Measurements from ENCODE around the gene APCDD1L.

DNA sequence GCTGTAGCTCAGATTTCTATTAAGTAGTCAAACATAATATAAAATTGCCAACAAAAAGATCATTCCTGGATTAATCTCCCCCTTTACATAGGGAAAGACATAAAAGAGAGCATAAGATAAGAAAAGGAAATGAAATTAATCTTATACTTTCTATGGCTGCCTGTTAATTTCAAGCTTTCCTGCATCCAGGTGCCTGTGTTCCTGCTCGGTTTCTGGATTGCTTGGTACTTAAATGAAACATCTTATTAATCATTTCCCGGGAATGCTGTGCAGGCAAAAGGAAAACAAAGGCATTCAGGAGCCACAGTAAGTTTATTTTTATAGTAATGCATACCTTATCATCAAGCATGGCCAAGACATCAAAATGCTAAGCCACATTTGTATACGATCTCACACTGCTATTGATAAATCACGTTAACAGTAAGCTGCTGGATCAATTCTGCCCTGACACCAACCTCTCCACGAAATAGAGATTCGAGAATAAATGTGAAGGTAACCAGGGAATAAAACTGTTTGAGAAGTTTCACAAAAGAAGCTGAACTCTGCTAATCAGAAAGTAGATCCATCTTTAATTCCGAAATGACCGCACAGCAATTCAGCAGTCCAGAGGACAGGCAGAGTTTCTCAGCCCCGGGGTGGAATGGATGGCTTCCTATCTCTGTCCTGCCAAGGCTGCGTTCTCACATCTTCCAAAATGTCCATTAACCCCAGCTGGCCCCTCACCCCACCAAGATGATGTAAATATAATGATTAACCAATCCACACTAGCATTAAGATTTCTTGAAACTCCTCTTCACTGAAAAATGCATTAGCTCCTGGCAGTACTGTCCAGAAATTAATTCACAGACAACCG lies 32.6 kb upstream of the APCDD1L start:
- TF ChIP-seq, protein P1, sequence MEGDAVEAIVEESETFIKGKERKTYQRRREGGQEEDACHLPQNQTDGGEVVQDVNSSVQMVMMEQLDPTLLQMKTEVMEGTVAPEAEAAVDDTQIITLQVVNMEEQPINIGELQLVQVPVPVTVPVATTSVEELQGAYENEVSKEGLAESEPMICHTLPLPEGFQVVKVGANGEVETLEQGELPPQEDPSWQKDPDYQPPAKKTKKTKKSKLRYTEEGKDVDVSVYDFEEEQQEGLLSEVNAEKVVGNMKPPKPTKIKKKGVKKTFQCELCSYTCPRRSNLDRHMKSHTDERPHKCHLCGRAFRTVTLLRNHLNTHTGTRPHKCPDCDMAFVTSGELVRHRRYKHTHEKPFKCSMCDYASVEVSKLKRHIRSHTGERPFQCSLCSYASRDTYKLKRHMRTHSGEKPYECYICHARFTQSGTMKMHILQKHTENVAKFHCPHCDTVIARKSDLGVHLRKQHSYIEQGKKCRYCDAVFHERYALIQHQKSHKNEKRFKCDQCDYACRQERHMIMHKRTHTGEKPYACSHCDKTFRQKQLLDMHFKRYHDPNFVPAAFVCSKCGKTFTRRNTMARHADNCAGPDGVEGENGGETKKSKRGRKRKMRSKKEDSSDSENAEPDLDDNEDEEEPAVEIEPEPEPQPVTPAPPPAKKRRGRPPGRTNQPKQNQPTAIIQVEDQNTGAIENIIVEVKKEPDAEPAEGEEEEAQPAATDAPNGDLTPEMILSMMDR (IDR thresholded peaks at IDR 0.05; ENCODE audit: insufficient read depth, low read length, poor library complexity, severe bottlenecking): no peak
- no peak for TF ChIP-seq EZH2phosphoT487 (conservative IDR thresholded peaks at IDR 0.05; ENCODE audit: low read length)
